ENCODE results near the gene PATZ1. TPM values are rescaled to one million over a fixed set of nuclear protein-coding genes. Genes with fewer than 3 reads are reported as not detected.
A peak's percentile ranks its signal among the peaks of the same experiment; 100 is the strongest.

The PATZ1 gene
- total and polyA plus RNA-seq, 2 of the 8 experiments (the other 6 are each of a cell fraction or from before 2014, with no cell fraction given): 62.1 to 70.9 TPM

- TF ChIP-seq SP1 (IDR thresholded peaks at IDR 0.05; ENCODE audit: low read depth, low read length): peak; percentile 81
- no peak for TF ChIP-seq SP2 (IDR thresholded peaks at IDR 0.05; ENCODE audit: low read length)
- peak in 1 of 2 experiments; percentile 77; a peak in 2 of 3 replicates for TF ChIP-seq POLR2A (IDR thresholded peaks at IDR 0.05; ENCODE audit: control extremely low read depth in 1 of 2, low read depth in 2 of 2, low read length in 2 of 2)
- TF ChIP-seq YY1 (IDR thresholded peaks at IDR 0.05; ENCODE audit: low read depth, low read length): 0 out of 2 replicates have a peak, but pooled peaks have one; percentile 40
- TF ChIP-seq CBX5 (IDR thresholded peaks at IDR 0.05; ENCODE audit: low read depth, low read length): no peak
- no peak; the same call in 1 of the 2 replicates for TF ChIP-seq EGR1 (IDR thresholded peaks at IDR 0.05; ENCODE audit: borderline replicate concordance, low read depth, low read length)
- TF ChIP-seq SIN3A (conservative IDR thresholded peaks at IDR 0.05 in 1 of 2, IDR thresholded peaks at IDR 0.05 in 1 of 2; ENCODE audit: low read depth in 1 of 2, low read length in 2 of 2): peak in 1 of 2 experiments; percentile 73; a peak in 1 of 4 replicates
- peak; percentile 74 for TF ChIP-seq TBP (IDR thresholded peaks at IDR 0.05; ENCODE audit: low read depth, low read length)
- peak in 1 of 2 experiments; percentile 72; a peak in 1 of 3 replicates for TF ChIP-seq EP300 (IDR thresholded peaks at IDR 0.05; ENCODE audit: borderline replicate concordance in 1 of 2, low read depth in 2 of 2, low read length in 2 of 2)
- TF ChIP-seq KDM1A (IDR thresholded peaks at IDR 0.05; ENCODE audit: borderline replicate concordance, low read length): no peak
- no peak for TF ChIP-seq KDM5A (IDR thresholded peaks at IDR 0.05; ENCODE audit: low read length)
- TF ChIP-seq TAF1 (IDR thresholded peaks at IDR 0.05; ENCODE audit: low read depth, low read length): peak; percentile 75
- peak; percentile 17 to 55 (median 36) for TF ChIP-seq CTCF (IDR thresholded peaks at IDR 0.05; ENCODE audit: control extremely low read depth in 1 of 3, insufficient read depth in 1 of 3, low read depth in 1 of 3, low read length in 3 of 3)
Measured at GRCh38 chr22:31292236-31292989, 53.7 kb downstream of the PATZ1 start, which contains the start of gene PIK3IP1 (continued).
